NCI-H1092 (cell line): ENCODE data around the gene CLDN24.

Experiments
- DNase-seq: peaks from one replicate; lab custom pipeline; 2025; lab: John Stamatoyannopoulos, UW

CLDN24 gene

GRCh38 chr4:183284258-183284785, 37.9 kb downstream of the CLDN24 start:
- peak; percentile 9 for DNase-seq

- DNase-seq, result no peak
These were observed 46.1 kb downstream of the CLDN24 start for GRCh38 chr4:183276106-183276505.

DNA sequence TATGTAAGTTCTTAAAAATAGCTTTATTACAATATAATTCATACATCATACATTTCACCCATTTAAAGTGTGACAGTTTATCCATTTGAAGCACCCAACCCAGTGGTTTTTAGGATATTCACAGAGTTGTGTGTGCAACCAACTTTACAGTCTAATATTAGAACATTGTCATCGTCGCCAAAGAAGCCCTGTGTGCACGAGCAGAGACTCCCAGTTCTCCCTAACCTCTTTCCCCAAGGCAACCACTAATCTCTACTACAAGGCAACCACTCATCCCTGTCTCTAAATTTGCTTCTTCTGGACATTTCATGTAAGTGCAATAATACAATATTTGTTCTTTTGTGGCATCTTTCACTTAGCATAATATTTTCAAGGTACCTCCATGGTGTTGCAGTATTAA, 49.8 kb downstream of the CLDN24 start:
- DNase-seq, result no peak
